Neural cell (in vitro differentiated cells): Measurements from ENCODE around the gene CEACAM18. TPM values are rescaled to one million over a fixed set of nuclear protein-coding genes. Genes with fewer than 3 reads are reported as not detected.

ENCODE experiments used
- H2AFZ ChIP-seq: fragments of 200-600, 300-800 bp; sonication (generic), shearing (Covaris generic); 2 replicates; pipeline ENCODE4 v1.6.0; 2014; ENCODE audit warnings: low read depth, mild to moderate bottlenecking, antibody characterized with exemption, low read length, moderate library complexity
- H3F3A ChIP-seq: fragments of 200-600 bp; shearing (Covaris generic); 2 replicates; pipeline ENCODE4 v1.6.1; 2016; ENCODE audit warnings: mild to moderate bottlenecking, moderate library complexity, mixed read lengths, antibody characterized with exemption, low read length; ENCODE audit not compliant: insufficient read depth, poor library complexity, severe bottlenecking
- H3K27ac ChIP-seq: fragments of 200-600, 300-800 bp; sonication (generic), shearing (Covaris generic); 2 replicates; pipeline ENCODE4 v1.5.1; 2014; ENCODE audit warnings: mild to moderate bottlenecking, low read length, moderate library complexity
- H3K27me3 ChIP-seq: fragments of 300-800, 200-600 bp; sonication (generic), shearing (Covaris generic); 2 replicates; pipeline ENCODE4 v1.6.0; 2014; ENCODE audit warnings: mild to moderate bottlenecking, low read depth, low read length, moderate library complexity; ENCODE audit not compliant: insufficient read depth
- H3K36me3 ChIP-seq: fragments of 300-800, 200-600 bp; sonication (generic), shearing (Covaris generic); 2 replicates; pipeline ENCODE4 v1.5.1; 2014; ENCODE audit warnings: mild to moderate bottlenecking, antibody characterized with exemption, low read length, moderate library complexity; ENCODE audit not compliant: insufficient read depth
- H3K4me2 ChIP-seq: fragments of 300-800, 200-600 bp; sonication (generic), shearing (Covaris generic); 2 replicates; pipeline ENCODE4 v1.6.0; 2014; ENCODE audit warnings: mild to moderate bottlenecking, low read length
- H3K4me3 ChIP-seq: fragments of 300-800, 200-600 bp; sonication (generic), shearing (Covaris generic); 2 replicates; pipeline ENCODE4 v1.5.1; 2014; ENCODE audit warnings: mild to moderate bottlenecking, low read length, moderate library complexity
- H3K79me2 ChIP-seq: fragments of 200-600 bp; shearing (Covaris generic); replicated peaks from 2 replicates; pipeline ENCODE4 v1.6.0; 2014; ENCODE audit warnings: mild to moderate bottlenecking, low read length, moderate library complexity; ENCODE audit not compliant: insufficient read depth
- H3K9ac ChIP-seq: fragments of 300-800, 200-600 bp; sonication (generic), shearing (Covaris generic); 2 replicates; pipeline ENCODE4 v1.6.1; 2016; ENCODE audit warnings: mild to moderate bottlenecking, low read length, mixed read lengths
- H3K9me2 ChIP-seq: fragments of 200-600 bp; shearing (Covaris generic); 2 replicates; pipeline ENCODE4 v1.6.1; 2016; ENCODE audit warnings: mild to moderate bottlenecking, low read length, mixed read lengths; ENCODE audit not compliant: insufficient read depth
- H3K9me3 ChIP-seq: fragments of 200-600, 300-800 bp; sonication (generic), shearing (Covaris generic); 2 replicates; pipeline ENCODE4 v1.6.1; 2016; ENCODE audit warnings: mild to moderate bottlenecking, mixed run types, low read length, moderate library complexity, mixed read lengths
- H4K20me1 ChIP-seq: fragments of 200-600 bp; shearing (Covaris generic); 2 replicates; pipeline ENCODE4 v1.6.1; 2016; ENCODE audit warnings: mild to moderate bottlenecking, mixed run types; ENCODE audit not compliant: insufficient read depth
- CTCF ChIP-seq: fragments of 450-650 bp; IDR thresholded peaks from 2 replicates; pipeline ENCODE4 v1.5.1; 2014; ENCODE audit warnings: antibody characterized with exemption, mild to moderate bottlenecking, moderate library complexity; ENCODE audit not compliant: poor library complexity, severe bottlenecking
- EP300 ChIP-seq: fragments of 450-650 bp; conservative IDR thresholded peaks from 2 replicates; pipeline ENCODE4 v1.6.1; 2014; ENCODE audit warnings: antibody characterized with exemption, mild to moderate bottlenecking, moderate library complexity; ENCODE audit not compliant: poor library complexity, severe bottlenecking
- EZH2 ChIP-seq: fragments of 200-600, 300-800 bp; shearing (Covaris generic), sonication (generic); IDR thresholded peaks from 2 replicates; pipeline ENCODE4 v1.6.1; 2014; ENCODE audit warnings: antibody characterized with exemption, low read length, borderline replicate concordance, mild to moderate bottlenecking; ENCODE audit not compliant: insufficient read depth, poor library complexity, severe bottlenecking
- MXI1 ChIP-seq: fragments of 450-650 bp; conservative IDR thresholded peaks from 2 replicates; pipeline ENCODE4 v1.6.1; 2014; ENCODE audit warnings: antibody characterized with exemption, mild to moderate bottlenecking; ENCODE audit not compliant: poor library complexity, severe bottlenecking
- POLR2AphosphoS5 ChIP-seq: IDR thresholded peaks from 2 replicates; pipeline ENCODE4 v1.6.1; 2012
- RAD21 ChIP-seq: fragments of 450-650 bp; conservative IDR thresholded peaks from 2 replicates; pipeline ENCODE4 v1.6.1; 2014; ENCODE audit warnings: antibody characterized with exemption, mild to moderate bottlenecking, moderate library complexity
- REST ChIP-seq: IDR thresholded peaks from 2 replicates; pipeline ENCODE4 v1.6.1; 2012; ENCODE audit warnings: borderline replicate concordance
- SMC3 ChIP-seq: fragments of 450-650 bp; conservative IDR thresholded peaks from 2 replicates; pipeline ENCODE4 v1.6.1; 2014; ENCODE audit warnings: antibody characterized with exemption, mild to moderate bottlenecking, moderate library complexity; ENCODE audit not compliant: poor library complexity
- TAF1 ChIP-seq: IDR thresholded peaks from 2 replicates; pipeline ENCODE4 v1.6.1; 2012; ENCODE audit warnings: low read depth
- polyA plus RNA-seq: library from polyadenylated mRNA; depleted of rRNA; stranded (reverse); fragments of >200 nt; gene quantifications from 2 replicates; pipeline ENCODE4 v1.2.3, GENCODE V29; 2014

CEACAM18 gene
- polyA plus RNA-seq, 1 donor from 2014 or later: not detected

GRCh38 chr19:51468545-51468920 is 9.8 kb upstream of the CEACAM18 start:
- Histone ChIP-seq H3K4me3 (no peak overlapping the region), H3K9me3 (no peaks in the 10 kb centered on the region), H3K27me3 (no peaks in the 10 kb centered on the region), H3K36me3 (no peaks in the 10 kb centered on the region), H3K9ac (no peak overlapping the region), H2AFZ (no peak overlapping the region), H3K27ac (no peak overlapping the region), H4K20me1 (no peaks in the 10 kb centered on the region), H3K79me2 (no peaks in the 10 kb centered on the region), H3F3A (no peaks in the 10 kb centered on the region), H3K4me2 (no peak overlapping the region), H3K9me2 (no peaks in the 10 kb centered on the region)
- TF ChIP-seq MXI1 (no peak), EZH2 (no peak), TAF1 (no peak), SMC3 (no peak), REST (no peak), RAD21 (no peak), EP300 (no peak), CTCF (no peak), POLR2AphosphoS5 (no peak)

- no peak overlapping the region for H3K9ac ChIP-seq
- no peak for TF ChIP-seq EZH2
- no peak for TF ChIP-seq POLR2AphosphoS5
- no peak for TF ChIP-seq EP300
- TF ChIP-seq TAF1: no peak
- no peak for TF ChIP-seq RAD21
- no peak for TF ChIP-seq MXI1
- no peak for TF ChIP-seq REST
- no peaks in the 10 kb centered on the region for H4K20me1 ChIP-seq
- no peak overlapping the region for H3K4me2 ChIP-seq
- no peaks in the 10 kb centered on the region for H3K9me2 ChIP-seq
- no peak overlapping the region for H3K4me3 ChIP-seq
- H2AFZ ChIP-seq: no peak overlapping the region
- no peaks in the 10 kb centered on the region for H3K9me3 ChIP-seq
- H3K79me2 ChIP-seq: no peaks in the 10 kb centered on the region
- H3K36me3 ChIP-seq: no peaks in the 10 kb centered on the region
- no peak overlapping the region for H3K27ac ChIP-seq
- H3K27me3 ChIP-seq: no peaks in the 10 kb centered on the region
- no peaks in the 10 kb centered on the region for H3F3A ChIP-seq
Measured at GRCh38 chr19:51469162-51469561, 9.2 kb upstream of the CEACAM18 start.
